ENCODE data around the gene RNF130. TPM values are rescaled to one million over a fixed set of nuclear protein-coding genes. Genes with fewer than 3 reads are reported as not detected.

The RNF130 gene
- total and polyA plus RNA-seq, 4 donors, result 71.7 to 95.8 (median 77.1) TPM

Small RNA genes within 50 kb of the gene (microRNA-seq; reads per million reads assigned to microRNA genes)
- gene MIR340, result 75.7 to 142 reads per million in 2 donors

Other genes with a start within 250 kb of the RNF130 start
- 10 to 100 TPM; 22.9 to 46.6 TPM for gene MRNIP, start 212.9 kb downstream of the RNF130 start, total RNA-seq
- gene MRNIP, start 212.9 kb downstream of the RNF130 start, polyA plus RNA-seq, result 100 to 1,000 TPM in 1 of 2 donors, 10 to 100 TPM in 1; 24.2 to 103 TPM
- 100 to 1,000 TPM in 1 of 2 donors, 10 to 100 TPM in 1; 90.0 to 120 TPM for gene TBC1D9B, start 163.9 kb downstream of the RNF130 start, total RNA-seq
- 10 to 100 TPM; 32.1 to 60.2 TPM for gene TBC1D9B, start 163.9 kb downstream of the RNF130 start, polyA plus RNA-seq
- 1 to 10 TPM in 1 of 2 donors, under 1 TPM in 1; 0.66 to 1.2 TPM for gene RASGEF1C, start 137.5 kb upstream of the RNF130 start, total RNA-seq
- gene RASGEF1C, start 137.5 kb upstream of the RNF130 start, polyA plus RNA-seq, result not detected
- gene MAPK9, start 220.3 kb upstream of the RNF130 start, total RNA-seq, result 10 to 100 TPM; 31.4 to 36.4 TPM
- 10 to 100 TPM; 15.8 to 22.0 TPM for gene MAPK9, start 220.3 kb upstream of the RNF130 start, polyA plus RNA-seq